ENCODE measurements around the gene TIGD2. TPM values are rescaled to one million over a fixed set of nuclear protein-coding genes. Genes with fewer than 3 reads are reported as not detected.

Gene TIGD2
- total and polyA plus RNA-seq, 2 of the 13 experiments (the other 11 are each of a cell fraction or from before 2014, with no cell fraction given): 3.1 to 15.5 TPM

DNA sequence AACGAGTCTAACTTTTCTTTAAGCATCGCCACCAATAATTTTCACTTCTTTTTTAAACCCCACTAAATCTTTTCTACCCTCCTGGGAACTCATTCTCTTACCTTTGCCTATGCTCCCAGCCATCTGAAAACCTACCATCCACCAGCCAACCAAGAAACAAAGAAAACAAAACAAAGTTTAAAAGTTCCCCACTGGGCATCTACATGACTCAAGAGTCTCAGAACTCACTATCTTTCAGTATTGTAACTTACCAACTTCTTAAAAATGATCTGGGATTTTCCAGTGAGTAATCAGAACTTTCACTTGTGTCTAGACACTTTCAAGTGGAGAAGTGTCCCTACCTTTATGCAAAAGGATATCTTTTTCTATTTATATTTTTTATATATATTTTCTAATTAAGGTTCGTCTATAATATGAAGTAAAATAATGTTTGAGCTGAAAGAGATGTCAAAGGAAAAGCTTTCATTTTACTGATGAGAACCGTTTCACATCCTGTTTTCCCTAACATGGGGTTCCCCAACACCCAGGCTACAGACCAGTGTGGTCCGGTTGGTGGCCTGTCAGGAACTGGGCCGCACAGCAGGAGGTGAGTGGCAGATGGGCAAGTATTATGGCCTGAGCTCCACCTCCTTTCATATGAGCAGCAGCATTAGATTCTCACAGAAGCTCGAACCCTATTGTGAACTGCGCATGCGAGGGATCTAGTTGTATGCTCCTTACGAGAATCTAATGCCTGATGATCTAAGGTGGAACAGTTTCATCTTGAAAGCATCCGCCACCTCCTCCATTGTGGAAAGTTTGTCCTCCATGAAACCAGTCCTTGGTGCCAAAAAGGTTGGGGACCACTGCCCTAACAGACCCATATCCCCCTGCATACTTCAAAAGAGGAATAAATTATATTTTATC lies 9.8 kb upstream of the TIGD2 start (continued):
- TF ChIP-seq HNRNPK (IDR thresholded peaks at IDR 0.05; ENCODE audit: low read depth, low read length, poor library complexity, severe bottlenecking) (no peak), RFX1 (IDR thresholded peaks at IDR 0.05) (no peak)

DNA sequence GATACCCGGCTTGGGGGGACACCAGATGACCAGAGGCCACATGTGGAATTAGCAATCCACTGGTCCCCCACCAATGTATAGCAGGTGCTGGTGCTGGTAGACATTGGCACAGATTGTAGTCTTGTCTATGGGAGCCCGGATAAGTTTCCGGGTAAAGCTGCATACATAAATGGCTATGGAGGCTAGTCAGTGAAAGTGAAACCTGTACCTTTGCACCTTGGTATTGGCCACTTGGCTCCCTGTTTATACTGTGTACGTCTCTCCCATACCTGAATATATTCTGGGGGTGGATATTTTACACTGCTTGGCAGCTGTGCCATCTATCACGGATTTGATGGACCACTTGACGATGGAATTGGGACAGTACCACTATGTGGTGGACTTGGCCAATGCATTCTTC lies 5.6 kb upstream of the TIGD2 start:
- ATAC-seq: peak; percentile 36; the same call in 1 of the 3 replicates
- POLR2A ChIA-PET: no interaction called here
- TF ChIP-seq MZF1 (CRISPR knock-in tag; IDR thresholded peaks at IDR 0.05; ENCODE audit: borderline replicate concordance) (no peak), ZNF44 (CRISPR knock-in tag; IDR thresholded peaks at IDR 0.05) (no peak), EP300 (IDR thresholded peaks at IDR 0.05; ENCODE audit: low read depth in 2 of 2, low read length in 2 of 2) (no peak), EP300 (CRISPR knock-in tag; IDR thresholded peaks at IDR 0.05; ENCODE audit: borderline replicate concordance) (no peak), SMAD9 (CRISPR knock-in tag; IDR thresholded peaks at IDR 0.05) (no peak), HMGXB4 (CRISPR knock-in tag; IDR thresholded peaks at IDR 0.05; ENCODE audit: borderline replicate concordance in 1 of 2, low read depth in 1 of 2) (no peak), ZNF260 (CRISPR knock-in tag; IDR thresholded peaks at IDR 0.05; ENCODE audit: borderline replicate concordance, low read depth) (no peak), NR2F1 (CRISPR knock-in tag; IDR thresholded peaks at IDR 0.05) (no peak), RXRB (CRISPR knock-in tag; IDR thresholded peaks at IDR 0.05; ENCODE audit: borderline replicate concordance) (no peak), NBN (conservative IDR thresholded peaks at IDR 0.05) (no peak)
- TF ChIP-seq, protein P1, sequence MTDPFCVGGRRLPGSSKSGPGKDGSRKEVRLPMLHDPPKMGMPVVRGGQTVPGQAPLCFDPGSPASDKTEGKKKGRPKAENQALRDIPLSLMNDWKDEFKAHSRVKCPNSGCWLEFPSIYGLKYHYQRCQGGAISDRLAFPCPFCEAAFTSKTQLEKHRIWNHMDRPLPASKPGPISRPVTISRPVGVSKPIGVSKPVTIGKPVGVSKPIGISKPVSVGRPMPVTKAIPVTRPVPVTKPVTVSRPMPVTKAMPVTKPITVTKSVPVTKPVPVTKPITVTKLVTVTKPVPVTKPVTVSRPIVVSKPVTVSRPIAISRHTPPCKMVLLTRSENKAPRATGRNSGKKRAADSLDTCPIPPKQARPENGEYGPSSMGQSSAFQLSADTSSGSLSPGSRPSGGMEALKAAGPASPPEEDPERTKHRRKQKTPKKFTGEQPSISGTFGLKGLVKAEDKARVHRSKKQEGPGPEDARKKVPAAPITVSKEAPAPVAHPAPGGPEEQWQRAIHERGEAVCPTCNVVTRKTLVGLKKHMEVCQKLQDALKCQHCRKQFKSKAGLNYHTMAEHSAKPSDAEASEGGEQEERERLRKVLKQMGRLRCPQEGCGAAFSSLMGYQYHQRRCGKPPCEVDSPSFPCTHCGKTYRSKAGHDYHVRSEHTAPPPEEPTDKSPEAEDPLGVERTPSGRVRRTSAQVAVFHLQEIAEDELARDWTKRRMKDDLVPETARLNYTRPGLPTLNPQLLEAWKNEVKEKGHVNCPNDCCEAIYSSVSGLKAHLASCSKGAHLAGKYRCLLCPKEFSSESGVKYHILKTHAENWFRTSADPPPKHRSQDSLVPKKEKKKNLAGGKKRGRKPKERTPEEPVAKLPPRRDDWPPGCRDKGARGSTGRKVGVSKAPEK (CRISPR knock-in tag; IDR thresholded peaks at IDR 0.05; ENCODE audit: borderline replicate concordance): no peak

More for the DNA sequence above, 5.6 kb upstream of the TIGD2 start:
- no peak overlapping the region for H2AFZ ChIP-seq (ENCODE audit: low read length)
- peaks cover 7% of the 10 kb centered on the region for H3K4me1 ChIP-seq (ENCODE audit: insufficient read depth, low read length)
- H3K4me3 ChIP-seq (replicated peaks in 1 of 3; ENCODE audit: insufficient read depth in 1 of 3, low read depth in 2 of 3, low read length in 3 of 3): no peak overlapping the region
- no peak overlapping the region for H3K9ac ChIP-seq (ENCODE audit: insufficient read depth, low read depth, low read length)
- in situ Hi-C loops (cut with HindIII; ENCODE audit: extremely low pct_ligation_motif_present, low pct_unique_long_range_greater_than_20kb) (no loop called here), intact Hi-C loops (cut with micrococcal nuclease; ENCODE audit: unreplicated experiment) (no loop called here)
- WGBS (ENCODE audit: low lambda C conversion rate): 22% methylated on average over 6 of the region's 6 CpGs
- H3K9me3 ChIP-seq (ENCODE audit: low read length): no peaks in the 10 kb centered on the region
- FAIRE-seq (no peak), DNase-seq (ENCODE audit: low spot score) (no peak)
- BruUV-seq (replicated peaks): no TSS peak
- H3K79me2 ChIP-seq (ENCODE audit: insufficient read depth, low read length): no peaks in the 10 kb centered on the region
- peaks cover 0 to 4% of the 10 kb centered on the region in 2 experiments; a peak in 1 of 5 replicates for H3K27me3 ChIP-seq (ENCODE audit: control insufficient read depth in 1 of 2, insufficient read depth in 2 of 2, low read length in 2 of 2)
- H3K27ac ChIP-seq (ENCODE audit: extremely low read length, insufficient read depth, low read length): no peak overlapping the region
- CTCF ChIA-PET (ENCODE audit: low intra/inter-chr PET ratio, low total read pairs): no interaction called here
- H3K4me2 ChIP-seq (ENCODE audit: low read depth, low read length): peak overlapping the region; percentile 21; the same call in 1 of the 2 replicates
- no peaks in the 10 kb centered on the region for H4K20me1 ChIP-seq (ENCODE audit: insufficient read depth, low read length)
- no peaks in the 10 kb centered on the region for H3K36me3 ChIP-seq (replicated peaks in 1 of 2; ENCODE audit: control insufficient read depth in 1 of 2, insufficient read depth in 2 of 2, low read length in 2 of 2)

All from HepG2 (cell line).